GM21576 (cell line): Measurements from ENCODE around the gene TMEM168.
"Not testable (repeated sequence)": the region's sequence is repeated elsewhere in the genome, so short reads cannot be mapped to it uniquely, and the experiment has no call there.

Experiments
- ATAC-seq: cut with Tn5 transposase; IDR thresholded peaks from one replicate; pipeline ENCODE4 v1.9.1; 2021; ENCODE audit warnings: mild to moderate bottlenecking, moderate library complexity; ENCODE audit not compliant: unreplicated experiment

Gene TMEM168, protein sequence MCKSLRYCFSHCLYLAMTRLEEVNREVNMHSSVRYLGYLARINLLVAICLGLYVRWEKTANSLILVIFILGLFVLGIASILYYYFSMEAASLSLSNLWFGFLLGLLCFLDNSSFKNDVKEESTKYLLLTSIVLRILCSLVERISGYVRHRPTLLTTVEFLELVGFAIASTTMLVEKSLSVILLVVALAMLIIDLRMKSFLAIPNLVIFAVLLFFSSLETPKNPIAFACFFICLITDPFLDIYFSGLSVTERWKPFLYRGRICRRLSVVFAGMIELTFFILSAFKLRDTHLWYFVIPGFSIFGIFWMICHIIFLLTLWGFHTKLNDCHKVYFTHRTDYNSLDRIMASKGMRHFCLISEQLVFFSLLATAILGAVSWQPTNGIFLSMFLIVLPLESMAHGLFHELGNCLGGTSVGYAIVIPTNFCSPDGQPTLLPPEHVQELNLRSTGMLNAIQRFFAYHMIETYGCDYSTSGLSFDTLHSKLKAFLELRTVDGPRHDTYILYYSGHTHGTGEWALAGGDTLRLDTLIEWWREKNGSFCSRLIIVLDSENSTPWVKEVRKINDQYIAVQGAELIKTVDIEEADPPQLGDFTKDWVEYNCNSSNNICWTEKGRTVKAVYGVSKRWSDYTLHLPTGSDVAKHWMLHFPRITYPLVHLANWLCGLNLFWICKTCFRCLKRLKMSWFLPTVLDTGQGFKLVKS

GRCh38 chr7:112789817-112790585 lies at the start of gene TMEM168:
Gene TMEM168 (minus strand): TSS chr7:112790393. CDS start chr7:112784825, 5,568 bp downstream.
- ATAC-seq: peak; percentile 74

DNA sequence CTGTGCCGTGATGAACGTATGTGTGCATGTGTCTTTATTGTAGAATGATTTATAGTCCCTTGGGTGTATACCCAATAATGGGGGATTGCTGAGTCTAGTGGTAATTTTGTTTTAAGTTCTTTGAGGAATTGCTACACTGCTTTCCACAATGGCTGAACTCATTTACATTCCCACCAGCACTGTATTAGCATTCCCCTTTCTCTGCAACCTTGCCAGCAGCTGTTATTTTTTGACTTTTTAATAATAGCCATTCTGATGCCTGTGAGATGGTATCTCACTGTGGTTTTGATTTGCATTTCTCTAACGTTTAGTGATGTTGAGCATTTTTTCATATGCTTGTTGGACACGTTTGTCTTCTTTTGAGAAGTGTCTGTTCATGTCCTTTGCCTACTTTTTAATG lies 45.7 kb upstream of the TMEM168 start:
- ATAC-seq: not testable (repeated sequence)

DNA sequence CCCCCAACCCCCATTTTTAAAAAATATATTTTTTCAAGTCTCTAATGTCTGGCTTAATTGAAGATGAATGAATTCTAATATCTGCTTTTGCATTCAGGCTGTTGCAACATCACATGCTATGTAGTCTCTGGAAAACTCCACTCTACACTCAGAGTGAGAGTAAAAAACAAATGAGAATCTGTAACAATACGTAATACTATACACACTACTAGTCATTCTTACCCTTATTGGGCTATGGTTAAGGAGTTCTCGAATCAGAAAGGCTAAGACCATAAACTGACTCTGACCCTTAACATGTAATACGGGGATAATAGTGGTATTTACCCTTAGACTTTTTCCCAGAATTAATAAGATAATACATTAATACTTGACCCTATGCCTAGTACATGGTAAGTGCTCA lies 42.9 kb upstream of the TMEM168 start:
- no peak for ATAC-seq

DNA sequence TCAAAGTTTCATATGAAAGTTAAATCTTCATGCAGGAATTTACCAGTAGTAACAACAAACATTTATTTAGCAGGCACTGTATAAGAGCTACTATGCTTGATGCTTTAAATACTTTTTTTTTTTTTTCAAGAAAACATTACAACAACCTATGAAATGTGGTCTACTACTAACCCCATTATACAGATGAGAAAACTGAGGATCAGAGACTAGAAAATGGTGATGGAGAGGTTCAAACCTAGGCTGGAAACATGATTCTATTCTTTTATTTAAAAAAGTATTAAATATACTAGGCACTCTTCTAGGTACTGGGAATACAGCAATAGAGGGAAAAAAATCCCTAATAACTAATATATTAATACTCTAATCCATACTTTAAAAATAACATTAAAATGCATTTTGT lies 40.6 kb upstream of the TMEM168 start:
- no peak for ATAC-seq

GRCh38 chr7:112828696-112829095 lies 38.5 kb upstream of the TMEM168 start:
- no peak for ATAC-seq

GRCh38 chr7:112821345-112821744 lies 31.2 kb upstream of the TMEM168 start:
- no peak for ATAC-seq

GRCh38 chr7:112819536-112819935 lies 29.3 kb upstream of the TMEM168 start:
- ATAC-seq: no peak

DNA sequence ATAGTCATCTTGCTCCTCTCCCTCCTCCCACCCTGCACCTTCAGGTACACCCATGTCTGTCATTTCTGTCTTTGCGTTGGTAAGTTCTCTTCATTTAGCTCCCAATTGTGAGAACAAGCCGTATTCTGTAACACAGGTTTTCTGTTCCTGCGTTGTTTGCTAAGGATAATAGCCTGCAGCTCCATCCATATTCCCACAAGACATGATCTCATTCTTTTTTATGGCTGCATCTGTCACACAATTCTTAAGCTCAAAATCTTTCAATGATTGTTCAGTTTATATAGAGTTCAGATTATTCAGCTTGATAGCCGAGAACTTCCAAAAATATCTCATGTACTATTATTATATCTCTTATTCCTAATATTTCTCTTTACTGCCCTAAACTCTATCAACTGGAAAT lies 16.0 kb upstream of the TMEM168 start:
- no peak for ATAC-seq

GRCh38 chr7:112802406-112802805 lies 12.2 kb upstream of the TMEM168 start:
- no peak for ATAC-seq

DNA sequence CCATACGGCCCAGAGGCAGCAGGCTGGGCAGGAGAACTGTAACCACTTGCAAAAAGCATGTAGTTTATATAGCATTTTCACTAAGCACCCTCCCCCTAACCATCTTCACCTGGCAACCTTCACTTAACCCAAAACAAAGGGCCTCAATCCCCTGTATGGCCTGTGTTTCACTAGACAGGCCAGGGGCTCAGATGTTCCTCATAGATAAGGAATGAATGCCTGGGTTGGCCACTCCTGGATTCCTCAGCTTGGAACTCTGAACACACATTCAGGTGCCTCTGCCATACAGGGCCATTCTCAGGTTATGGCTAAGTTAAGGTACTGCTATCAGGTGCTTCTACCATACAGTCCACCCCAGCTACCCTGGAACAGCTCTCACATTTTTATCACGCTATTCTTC lies 10.3 kb upstream of the TMEM168 start:
- ATAC-seq: no peak

DNA sequence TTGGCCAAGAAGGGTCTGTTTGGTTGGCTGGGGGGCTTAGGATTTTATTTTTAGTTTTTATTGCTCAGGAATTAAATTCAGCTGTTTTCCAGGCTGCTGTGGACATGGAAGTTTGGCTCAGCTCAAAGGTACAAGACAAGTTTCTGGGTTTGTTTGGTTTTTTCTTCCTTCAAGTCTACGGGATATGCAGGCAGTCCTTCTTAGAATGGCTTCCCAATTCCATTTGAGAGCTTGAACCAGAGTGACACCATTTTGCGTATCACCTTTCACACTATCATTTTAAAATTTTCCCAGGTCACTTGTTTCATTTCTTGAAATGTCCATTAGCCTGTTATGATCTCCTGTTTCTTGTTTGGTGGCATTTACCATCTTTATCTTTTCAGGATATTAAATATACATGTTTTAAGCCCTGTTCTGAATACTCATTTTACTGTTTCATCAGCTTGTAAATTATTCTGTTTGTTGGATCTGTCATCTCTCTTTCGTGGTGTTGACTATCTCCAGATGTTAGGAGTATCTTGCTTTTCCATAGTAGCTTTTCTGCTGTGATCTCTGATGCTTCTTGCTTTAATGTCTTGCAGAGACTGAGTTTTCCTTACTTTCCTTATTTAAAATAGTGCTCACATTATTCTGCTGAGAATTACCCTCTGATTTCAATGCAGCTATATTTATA lies 9.4 kb upstream of the TMEM168 start:
- no peak for ATAC-seq

DNA sequence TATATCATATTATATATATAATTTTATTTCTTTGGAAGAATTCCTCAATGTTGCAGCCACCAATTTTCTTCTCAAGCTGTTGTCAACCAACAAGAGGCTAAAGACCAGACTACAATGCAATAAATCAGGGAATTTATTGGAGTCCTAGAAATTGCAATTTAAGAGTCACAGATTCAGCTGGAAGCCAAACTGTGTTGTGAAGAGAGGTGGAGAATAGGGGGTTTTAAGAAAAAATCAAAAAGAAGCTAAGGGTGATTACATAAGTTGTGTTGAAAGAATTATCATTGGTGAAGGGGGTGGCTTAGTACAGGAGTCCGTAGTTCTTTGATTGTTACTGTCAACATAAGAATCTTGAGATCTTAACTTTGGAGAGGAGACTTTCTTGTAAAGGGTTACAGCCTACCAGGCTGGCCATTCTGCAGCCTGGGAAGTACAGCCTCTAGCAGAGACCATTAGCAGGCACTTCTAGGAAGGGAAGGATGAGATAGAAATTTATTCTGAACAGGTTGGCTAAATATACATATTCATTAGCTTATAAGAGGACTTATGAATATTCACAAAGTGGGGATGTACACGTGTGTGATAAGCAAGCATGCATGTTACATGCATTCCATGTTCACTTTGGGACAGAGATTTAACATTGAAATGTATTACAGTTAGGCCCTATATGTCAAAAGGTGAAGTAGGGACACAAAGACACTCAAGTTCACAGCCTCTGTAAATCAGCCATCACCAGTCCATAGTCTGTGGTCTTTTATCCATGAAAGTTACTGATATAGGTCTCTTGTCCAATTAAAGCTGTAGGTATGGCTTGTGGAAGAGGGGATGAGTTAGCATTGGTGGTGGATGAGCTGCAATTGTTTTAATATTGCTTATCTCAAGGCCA lies 8.3 kb upstream of the TMEM168 start:
- no peak for ATAC-seq

DNA sequence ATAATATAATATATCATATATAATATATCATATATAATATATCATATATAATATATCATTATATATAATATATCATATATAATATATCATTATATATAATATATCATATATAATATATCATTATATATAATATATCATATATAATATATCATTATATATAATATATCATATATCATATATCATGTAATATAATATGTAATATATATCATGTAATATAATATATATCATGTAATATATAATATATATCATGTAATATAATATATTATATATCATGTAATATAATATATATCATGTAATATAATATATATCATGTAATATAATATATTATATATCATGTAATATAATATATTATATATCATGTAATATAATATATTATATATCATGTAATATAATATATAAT lies 6.4 kb upstream of the TMEM168 start:
- not testable (repeated sequence) for ATAC-seq

DNA sequence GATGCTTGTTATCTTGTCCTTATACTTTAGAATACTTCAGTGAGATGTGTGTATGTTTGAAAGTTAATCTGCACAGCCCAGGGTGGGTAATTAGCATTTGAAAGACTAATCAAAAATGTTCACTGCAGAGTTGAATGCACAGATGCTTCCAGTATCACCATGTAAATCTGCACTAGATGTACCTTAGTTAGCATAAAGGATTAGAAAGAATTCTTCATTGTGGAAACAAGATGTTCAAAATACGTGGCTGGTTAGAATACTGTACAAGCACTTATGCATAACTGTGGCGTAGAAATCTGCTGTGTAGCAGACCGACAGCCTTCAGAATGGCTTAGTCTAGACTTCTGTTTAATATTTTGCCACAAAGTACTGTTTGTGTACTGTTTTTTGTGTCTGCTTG lies 2.2 kb upstream of the TMEM168 start:
- ATAC-seq: no peak

- ATAC-seq: no peak
These were observed 1.4 kb upstream of the TMEM168 start for GRCh38 chr7:112791465-112792168.

DNA sequence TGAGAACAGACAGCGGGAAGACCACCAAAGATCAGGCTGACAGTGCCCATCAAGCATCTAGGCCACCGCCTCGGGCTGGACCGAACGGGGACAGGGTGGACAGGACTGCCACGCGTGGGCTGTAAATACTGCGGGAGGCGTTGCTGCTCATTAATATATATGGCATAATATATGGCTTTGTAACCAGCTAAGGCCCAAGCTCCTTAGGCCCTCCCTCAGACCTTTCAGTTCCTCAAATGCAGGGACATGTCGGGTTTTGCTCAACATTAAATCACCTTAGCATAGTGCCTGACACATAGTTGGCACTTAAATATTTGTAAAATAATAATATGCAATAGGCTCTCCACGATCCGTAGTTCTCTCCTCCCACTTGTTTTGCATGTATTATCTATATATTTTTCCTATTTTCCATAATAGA lies 402 bp upstream of the TMEM168 start:
- ATAC-seq: peak; percentile 72

- no peak for ATAC-seq
These were observed 758 bp downstream of the TMEM168 start for GRCh38 chr7:112789453-112789816.

GRCh38 chr7:112788778-112789343 lies 1.3 kb downstream of the TMEM168 start:
- ATAC-seq: no peak

- ATAC-seq: no peak
These were observed 5.6 kb downstream of the TMEM168 start for GRCh38 chr7:112784603-112785002.
